HepG2 (cell line): ENCODE measurements around the gene MYO1B. TPM values are rescaled to one million over a fixed set of nuclear protein-coding genes. Genes with fewer than 3 reads are reported as not detected.

ENCODE experiments used
- ATAC-seq: fragments of 200-7000 bp; cut with Tn5 transposase; 3 replicates; pipeline ENCODE4 v1.9.1; 2020; ENCODE audit warnings: mild to moderate bottlenecking, moderate library complexity
- BruUV-seq: library from RNA; stranded (reverse); fragments of 400-500 nt; replicated peaks from 2 replicates; lab custom pipeline; 2021; lab: Mats Ljungman, UMichigan
- CTCF ChIA-PET: fragments of 300-600 bp; formaldehyde crosslinking; extraction: SDS; loops from one replicate; lab custom pipeline; 2021; ENCODE audit warnings: low total read pairs, inconsistent platforms, low intra/inter-chr PET ratio; lab: Yijun Ruan, JAX
- POLR2A ChIA-PET: fragments of 350-600 bp; sonication (Branson Sonifier 250); formaldehyde crosslinking; loops from one replicate; lab custom pipeline; 2020; ENCODE audit warnings: antibody characterized with exemption, inconsistent platforms; lab: Yijun Ruan, JAX
- DNase-seq: peaks from one replicate; pipeline ENCODE4 v3.0.0-alpha.2; 2015; ENCODE audit warnings: low spot score
- FAIRE-seq: peaks from 3 replicates; lab custom pipeline; 2011; peaks lifted over from hg19 to GRCh38; lab: Jason Lieb, UNC
- H2AFZ ChIP-seq: one replicate; pipeline ENCODE4 v1.6.1; 2011; ENCODE audit warnings: low read length, inconsistent platforms
- H3K27ac ChIP-seq: fragments of 300-600 bp; 3 replicates; pipeline ENCODE4 v1.8.0; 2011; ENCODE audit warnings: mixed run types, mild to moderate bottlenecking, mixed read lengths, low read length, inconsistent platforms; ENCODE audit not compliant: insufficient read depth; ENCODE audit errors: extremely low read length
- H3K27me3 ChIP-seq, 2 experiments: fragments of 200-600 bp in 1 of 2; 2 replicates in 1 of 2; 3 replicates in 1 of 2; pipeline versions ENCODE4 v1.6.0 to v1.8.0; 2011; ENCODE audit warnings: low read length in 2 of 2, mild to moderate bottlenecking in 2 of 2, moderate library complexity in 2 of 2, inconsistent platforms in 1 of 2; ENCODE audit not compliant: insufficient read depth in 2 of 2, control insufficient read depth in 1 of 2
- H3K36me3 ChIP-seq, 2 experiments: fragments of 200-600 bp in 1 of 2; replicated peaks in 1 of 2; 2 replicates in 1 of 2; 3 replicates in 1 of 2; pipeline versions ENCODE4 v1.5.1 to v1.8.0; 2011; ENCODE audit warnings: low read length in 2 of 2, inconsistent platforms in 1 of 2; ENCODE audit not compliant: insufficient read depth in 2 of 2, control insufficient read depth in 1 of 2
- H3K4me1 ChIP-seq: 2 replicates; pipeline ENCODE4 v1.5.1; 2012; ENCODE audit warnings: low read length, inconsistent platforms; ENCODE audit not compliant: insufficient read depth
- H3K4me2 ChIP-seq: 2 replicates; pipeline ENCODE4 v1.6.0; 2011; ENCODE audit warnings: low read depth, low read length, inconsistent platforms
- H3K4me3 ChIP-seq, 3 experiments: fragments of 200-600 bp in 1 of 3; sonication (generic), shearing (Covaris generic) in 1 of 3; replicated peaks in 1 of 3; 2 replicates each; pipeline ENCODE4 v1.5.1; 2011 to 2016; ENCODE audit warnings: low read length in 3 of 3, inconsistent platforms in 2 of 3, low read depth in 2 of 3, mild to moderate bottlenecking in 2 of 3, control low read depth in 1 of 3, mixed read lengths in 1 of 3; ENCODE audit not compliant: insufficient read depth in 1 of 3
- H3K79me2 ChIP-seq: one replicate; pipeline ENCODE4 v1.6.1; 2011; ENCODE audit warnings: low read length, inconsistent platforms; ENCODE audit not compliant: insufficient read depth
- H3K9ac ChIP-seq: 2 replicates; pipeline ENCODE4 v1.6.0; 2011; ENCODE audit warnings: mild to moderate bottlenecking, low read depth, low read length, inconsistent platforms; ENCODE audit not compliant: insufficient read depth
- H3K9me3 ChIP-seq: 2 replicates; pipeline ENCODE4 v1.5.1; 2012; ENCODE audit warnings: mild to moderate bottlenecking, low read length
- H4K20me1 ChIP-seq: 2 replicates; pipeline ENCODE4 v1.6.0; 2011; ENCODE audit warnings: inconsistent platforms, mild to moderate bottlenecking, low read length, moderate library complexity; ENCODE audit not compliant: insufficient read depth
- GFI1 ChIP-seq: sonication (generic); formaldehyde crosslinking; IDR thresholded peaks from 2 replicates; pipeline ENCODE4 v1.5.0; 2020; ENCODE audit warnings: missing genetic modification reagents, mild to moderate bottlenecking, borderline replicate concordance
- MAFK ChIP-seq, 2 experiments: IDR thresholded peaks in 1 of 2; conservative IDR thresholded peaks in 1 of 2; 2 replicates each; pipeline ENCODE4 v1.6.1; 2011; ENCODE audit warnings: improper control_type of control experiment in 2 of 2, low read length in 2 of 2
- MATR3 ChIP-seq: sonication (generic); formaldehyde crosslinking; IDR thresholded peaks from 2 replicates; pipeline ENCODE4 v1.4.0; 2020; ENCODE audit warnings: missing genetic modification reagents
- NFIC ChIP-seq: IDR thresholded peaks from 2 replicates; pipeline ENCODE4 v1.6.1; 2012; ENCODE audit warnings: mild to moderate bottlenecking, low read length, inconsistent platforms
- RNF219 ChIP-seq: sonication (generic); formaldehyde crosslinking; IDR thresholded peaks from 2 replicates; pipeline ENCODE4 v1.5.0; 2020; ENCODE audit warnings: mild to moderate bottlenecking, missing genetic modification reagents
- ZNF598 ChIP-seq: sonication (generic); formaldehyde crosslinking; IDR thresholded peaks from 2 replicates; pipeline ENCODE4 v1.5.1; 2020; ENCODE audit warnings: mild to moderate bottlenecking, missing genetic modification reagents, borderline replicate concordance
- ZNF792 ChIP-seq: IDR thresholded peaks from 2 replicates; pipeline ENCODE4 v1.6.1; 2016
- ZSCAN12 ChIP-seq: sonication (generic); formaldehyde crosslinking; IDR thresholded peaks from 2 replicates; pipeline ENCODE4 v1.9.0; 2021; ENCODE audit warnings: mild to moderate bottlenecking, missing genetic modification reagents
- WGBS: methylation state at CpG from one replicate; pipeline ENCODE4 v1.1.6; 2017; ENCODE audit warnings: low lambda C conversion rate; 5-methylcytosine and 5-hydroxymethylcytosine counted together
- in situ Hi-C: cut with HindIII; loops from 2 replicates; pipeline ENCODE4 v1.10.0; 2017; ENCODE audit warnings: low pct_unique_long_range_greater_than_20kb; ENCODE audit not compliant: extremely low pct_ligation_motif_present
- intact Hi-C: fragments of 100-400 bp; cut with micrococcal nuclease; formaldehyde crosslinking; loops from one replicate; pipeline ENCODE4 v1.10.0; 2022; ENCODE audit not compliant: unreplicated experiment
- polyA plus RNA-seq, 8 experiments: library from polyadenylated mRNA; depleted of rRNA in 3 of 8; stranded (reverse) in 7 of 8; unstranded in 1 of 8; fragments of >200 nt; fragmentation: Illumina TruSeq in 4 of 8; extraction: Trizol in 4 of 8; gene quantifications; 2 replicates each; pipeline versions ENCODE4 v1.2.1 to v1.2.3, GENCODE V29; 2011 to 2016; ENCODE audit warnings: low read depth in 4 of 8, missing spikeins in 1 of 8, mixed read lengths in 1 of 8; ENCODE audit not compliant: insufficient read depth in 1 of 8
- total RNA-seq, 5 experiments: library from RNA; depleted of rRNA; stranded (reverse); fragments of >200 nt; fragmentation: Illumina TruSeq; extraction: Trizol; gene quantifications; 2 replicates each; pipeline ENCODE4 v1.2.3, GENCODE V29; 2016; ENCODE audit warnings: low read depth in 1 of 5

MYO1B gene
- total and polyA plus RNA-seq, 2 of the 13 experiments (the other 11 are each of a cell fraction or from before 2014, with no cell fraction given), result 36.9 to 89.8 TPM

- Histone ChIP-seq H3K9ac (no peak overlapping the region), H3K4me3 (no peak overlapping the region), H3K27me3 (no peaks in the 10 kb centered on the region), H4K20me1 (peaks cover 12% of the 10 kb centered on the region; the same call in 1 of the 2 replicates)
- WGBS, result 97% methylated on average over 9 of the region's 9 CpGs
- intact Hi-C loops, result no loop called here
- no TSS peak for BruUV-seq
- no peak for TF ChIP-seq NFIC
- TF ChIP-seq MAFK (conservative IDR thresholded peaks at IDR 0.05 in 1 of 2, IDR thresholded peaks at IDR 0.05 in 1 of 2; ENCODE audit: low read length in 2 of 2), result 0 out of 4 replicates have a peak, but pooled peaks of 1 of the 2 experiments have one; percentile 10
- TF ChIP-seq, all 625 proteins: peak for 1
- Histone ChIP-seq H3K27ac (no peak overlapping the region), H3K79me2 (peaks cover 17% of the 10 kb centered on the region), H2AFZ (no peak overlapping the region), H3K4me1 (peaks cover 23% of the 10 kb centered on the region), H3K36me3 (peaks cover 3 to 12% of the 10 kb centered on the region in 2 experiments), H3K9me3 (no peaks in the 10 kb centered on the region), H3K4me2 (no peak overlapping the region)
- ChIA-PET POLR2A (no interaction called here), CTCF (no interaction called here)
- in situ Hi-C loops, result no loop called here
- no peak for FAIRE-seq
- DNase-seq, result no peak
- ATAC-seq, result no peak
These were observed 80.6 kb downstream of the MYO1B start for GRCh38 chr2:191325651-191326365.

- intact Hi-C loops, result no loop called here
- H3K4me1 ChIP-seq, result peaks cover 23% of the 10 kb centered on the region
- no peak for FAIRE-seq
These were observed 82.3 kb downstream of the MYO1B start for GRCh38 chr2:191327484-191327883.

More at GRCh38 chr2:191327484-191327883, 82.3 kb downstream of the MYO1B start:
- CTCF ChIA-PET, result no interaction called here
- peaks cover 17% of the 10 kb centered on the region for H3K79me2 ChIP-seq
- POLR2A ChIA-PET, result interaction anchor here (1.2 kb wide), 1 partner anchor 9 kb away, joined by 3 read pairs; no protein-coding TSS in a partner anchor
- H3K9me3 ChIP-seq, result no peaks in the 10 kb centered on the region
- peaks cover 12% of the 10 kb centered on the region; the same call in 1 of the 2 replicates for H4K20me1 ChIP-seq
- H3K27me3 ChIP-seq, result no peaks in the 10 kb centered on the region
- no peak overlapping the region for H3K27ac ChIP-seq
- WGBS, result 64% methylated on average over 1 of the region's 1 CpG
- in situ Hi-C loops, result no loop called here
- H3K4me2 ChIP-seq, result 0 out of 2 replicates have a peak overlapping the region, but pooled peaks have one; percentile 1
- TF ChIP-seq RNF219 (CRISPR knock-in tag) (no peak), ZSCAN12 (CRISPR knock-in tag) (no peak), MATR3 (CRISPR knock-in tag) (no peak), GFI1 (CRISPR knock-in tag) (no peak), ZNF792 (CRISPR knock-in tag) (no peak), ZNF598 (CRISPR knock-in tag) (no peak)
- ATAC-seq (peak; percentile 55), DNase-seq (no peak)
- no peak overlapping the region for H3K9ac ChIP-seq
- BruUV-seq, result no TSS peak
- H2AFZ ChIP-seq, result no peak overlapping the region
- no peak overlapping the region for H3K4me3 ChIP-seq
- H3K36me3 ChIP-seq, result peaks cover 5 to 23% of the 10 kb centered on the region in 2 experiments
